CD4-positive, alpha-beta T cell (primary cell): Measurements from ENCODE around the gene METAP1D. TPM values are rescaled to one million over a fixed set of nuclear protein-coding genes. Genes with fewer than 3 reads are reported as not detected.

Experiments
- ATAC-seq: fragments of 200-7000 bp; cut with Tn5 transposase; one replicate; pipeline ENCODE4 v1.10.0; 2022; ENCODE audit warnings: mild to moderate bottlenecking; ENCODE audit not compliant: poor library complexity
- CTCF ChIA-PET: fragments of 350-600 bp; sonication (Branson Sonifier 250); formaldehyde crosslinking; loops from one replicate; lab custom pipeline; 2021; ENCODE audit warnings: antibody characterized with exemption, inconsistent platforms; lab: Charles Lee
- POLR2A ChIA-PET: fragments of 350-600 bp; sonication (Branson Sonifier 250); formaldehyde crosslinking; loops from one replicate; lab custom pipeline; 2021; ENCODE audit warnings: antibody characterized with exemption, inconsistent platforms; lab: Charles Lee
- DNase-seq, 14 experiments: peaks; one replicate each; pipeline ENCODE4 v3.0.0-alpha.2; 2013 to 2020; ENCODE audit warnings: mixed read lengths in 2 of 14
- H3K27ac ChIP-seq, 2 donors: one replicate each; pipeline versions ENCODE4 v1.5.1 to v1.7.0; 2013; ENCODE audit warnings: low read length in 2 of 2, low read depth in 1 of 2, mild to moderate bottlenecking in 1 of 2
- H3K27me3 ChIP-seq, 2 experiments: 1 replicate in 1 of 2; 2 replicates in 1 of 2; pipeline versions ENCODE4 v1.6.1 to v1.7.0; 2013; ENCODE audit warnings: low read length in 2 of 2, control low read depth in 1 of 2, mild to moderate bottlenecking in 1 of 2, moderate library complexity in 1 of 2; ENCODE audit not compliant: insufficient read depth in 2 of 2, control insufficient read depth in 1 of 2
- H3K36me3 ChIP-seq: one replicate; pipeline ENCODE4 v1.6.1; 2013; ENCODE audit warnings: low read length, control low read depth; ENCODE audit not compliant: insufficient read depth
- H3K4me1 ChIP-seq: one replicate; pipeline ENCODE4 v1.6.1; 2013; ENCODE audit warnings: low read length, control low read depth; ENCODE audit not compliant: insufficient read depth
- H3K4me3 ChIP-seq: one replicate; pipeline ENCODE4 v1.5.1; 2013; ENCODE audit warnings: mild to moderate bottlenecking, low read length, moderate library complexity
- H3K9me3 ChIP-seq, 2 experiments: 1 replicate in 1 of 2; 2 replicates in 1 of 2; pipeline versions ENCODE4 v1.6.1 to v1.7.0; 2013; ENCODE audit warnings: low read length in 2 of 2, mild to moderate bottlenecking in 2 of 2, control low read depth in 1 of 2, moderate library complexity in 1 of 2; ENCODE audit not compliant: control insufficient read depth in 1 of 2, insufficient read depth in 1 of 2
- H3K27ac Mint-ChIP-seq: one replicate; pipeline ENCODE4 v1.8.0; 2020; ENCODE audit warnings: mixed read lengths
- H3K27me3 Mint-ChIP-seq: one replicate; pipeline ENCODE4 v1.8.0; 2021; ENCODE audit warnings: mixed read lengths
- H3K36me3 Mint-ChIP-seq: one replicate; pipeline ENCODE4 v1.8.0; 2021; ENCODE audit warnings: low read depth, mixed read lengths
- H3K4me1 Mint-ChIP-seq: one replicate; pipeline ENCODE4 v1.8.0; 2021; ENCODE audit warnings: low read depth, mixed read lengths
- H3K4me3 Mint-ChIP-seq: one replicate; pipeline ENCODE4 v1.8.0; 2020; ENCODE audit warnings: mild to moderate bottlenecking, mixed read lengths
- H3K9me3 Mint-ChIP-seq: one replicate; pipeline ENCODE4 v1.8.0; 2020; ENCODE audit warnings: mixed read lengths
- intact Hi-C, 2 experiments: fragments of 100-400 bp; cut with DNase I in 1 of 2; cut with micrococcal nuclease in 1 of 2; formaldehyde crosslinking; loops; one replicate each; pipeline versions ENCODE4 v1.15.1 to v1.9.0; 2023 to 2025; cut with DNase I, micrococcal nuclease
- total RNA-seq, 174 experiments: library from RNA in 2 of 174; stranded (reverse) in 2 of 174; gene quantifications; one replicate each; pipeline ENCODE4 v1.2.3 and lab custom pipeline; 2021 to 2026
- TF ChIP-seq, protein P1 (sequence below): fragments of 200-600 bp; IDR thresholded peaks from one replicate; pipeline ENCODE4 v1.8.0; 2022; ENCODE audit warnings: antibody characterized with exemption, mild to moderate bottlenecking

The METAP1D gene
- total RNA-seq, 2 experiments from 2014 or later = 7.2 to 7.9 TPM

DNA sequence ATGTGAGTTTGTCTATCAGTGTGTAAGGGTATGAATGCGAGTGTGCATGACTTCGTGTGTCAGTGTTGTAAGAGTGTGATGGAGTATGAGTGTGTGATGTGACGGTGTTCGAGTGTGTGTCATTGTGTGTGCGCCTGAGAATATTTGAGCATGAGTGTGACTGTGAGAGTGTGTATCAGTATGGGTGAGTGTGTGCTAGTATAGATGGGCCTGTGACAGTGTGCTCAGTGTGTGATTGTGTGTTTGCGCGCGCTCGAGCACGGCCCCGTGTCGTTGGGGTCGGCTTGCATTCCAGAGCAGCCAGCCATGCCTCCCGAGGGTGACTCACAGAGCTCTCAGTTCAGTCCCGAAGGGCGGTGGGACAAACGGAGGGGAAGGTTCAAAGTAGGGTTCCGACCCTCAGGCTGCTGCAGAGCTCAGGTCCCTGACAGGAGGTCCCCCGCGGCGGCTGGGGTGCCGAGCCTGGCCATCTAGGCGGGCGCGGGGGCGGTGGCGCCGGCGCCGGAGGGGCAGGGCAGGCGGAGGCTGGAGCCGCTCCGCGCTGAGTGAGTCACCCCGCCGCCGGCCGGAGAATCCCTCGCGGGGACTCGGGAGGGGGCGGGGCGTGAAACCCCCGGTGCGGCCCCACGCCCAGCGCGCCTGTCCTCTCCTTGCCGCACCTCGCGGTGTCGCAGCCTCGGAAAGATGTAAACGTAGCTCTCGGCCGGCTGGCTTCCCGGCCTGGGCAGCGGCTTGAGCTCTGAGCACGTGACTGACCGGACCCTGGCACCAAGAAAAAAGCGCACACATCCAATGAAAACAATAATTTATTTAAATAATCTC lies 99.1 kb downstream of the METAP1D start:
- no peak overlapping the region for H3K27ac ChIP-seq
- TF ChIP-seq, protein P1, sequence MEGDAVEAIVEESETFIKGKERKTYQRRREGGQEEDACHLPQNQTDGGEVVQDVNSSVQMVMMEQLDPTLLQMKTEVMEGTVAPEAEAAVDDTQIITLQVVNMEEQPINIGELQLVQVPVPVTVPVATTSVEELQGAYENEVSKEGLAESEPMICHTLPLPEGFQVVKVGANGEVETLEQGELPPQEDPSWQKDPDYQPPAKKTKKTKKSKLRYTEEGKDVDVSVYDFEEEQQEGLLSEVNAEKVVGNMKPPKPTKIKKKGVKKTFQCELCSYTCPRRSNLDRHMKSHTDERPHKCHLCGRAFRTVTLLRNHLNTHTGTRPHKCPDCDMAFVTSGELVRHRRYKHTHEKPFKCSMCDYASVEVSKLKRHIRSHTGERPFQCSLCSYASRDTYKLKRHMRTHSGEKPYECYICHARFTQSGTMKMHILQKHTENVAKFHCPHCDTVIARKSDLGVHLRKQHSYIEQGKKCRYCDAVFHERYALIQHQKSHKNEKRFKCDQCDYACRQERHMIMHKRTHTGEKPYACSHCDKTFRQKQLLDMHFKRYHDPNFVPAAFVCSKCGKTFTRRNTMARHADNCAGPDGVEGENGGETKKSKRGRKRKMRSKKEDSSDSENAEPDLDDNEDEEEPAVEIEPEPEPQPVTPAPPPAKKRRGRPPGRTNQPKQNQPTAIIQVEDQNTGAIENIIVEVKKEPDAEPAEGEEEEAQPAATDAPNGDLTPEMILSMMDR = no peak
- H3K9me3 ChIP-seq = peaks cover 2 to 75% of the 10 kb centered on the region in 2 experiments
- H3K9me3 Mint-ChIP-seq = no peaks in the 10 kb centered on the region
- peaks cover 92 to 99% of the 10 kb centered on the region in 2 experiments for H3K27me3 ChIP-seq
- peak in 4 of 14 experiments; percentile 38 to 77 (median 59) for DNase-seq
- peak overlapping the region; percentile 3 for H3K27ac Mint-ChIP-seq
- H3K36me3 ChIP-seq = no peaks in the 10 kb centered on the region
- CTCF ChIA-PET = interaction anchor here (0.7 kb wide), 1 partner anchor 12 kb away, joined by 3 read pairs; no protein-coding TSS in a partner anchor
- ATAC-seq = no peak
- H3K36me3 Mint-ChIP-seq = no peaks in the 10 kb centered on the region
- peaks cover 73% of the 10 kb centered on the region for H3K27me3 Mint-ChIP-seq
- no peak overlapping the region for H3K4me3 ChIP-seq
- intact Hi-C loops = loop anchor here in 1 of 2 experiments (10.0 kb wide), 1 partner anchor 456 kb away; the partner anchor contains the start of gene PDK1
- peak overlapping the region; percentile 64 for H3K4me3 Mint-ChIP-seq
- POLR2A ChIA-PET = interaction anchor here (0.7 to 2.3 kb wide), 5 partner anchors 11 to 363 kb away, joined by 3 to 9 read pairs (median 3); partner anchors contain the start of gene DLX1
- H3K4me1 Mint-ChIP-seq = peaks cover 57% of the 10 kb centered on the region
- peaks cover 97% of the 10 kb centered on the region for H3K4me1 ChIP-seq

DNA sequence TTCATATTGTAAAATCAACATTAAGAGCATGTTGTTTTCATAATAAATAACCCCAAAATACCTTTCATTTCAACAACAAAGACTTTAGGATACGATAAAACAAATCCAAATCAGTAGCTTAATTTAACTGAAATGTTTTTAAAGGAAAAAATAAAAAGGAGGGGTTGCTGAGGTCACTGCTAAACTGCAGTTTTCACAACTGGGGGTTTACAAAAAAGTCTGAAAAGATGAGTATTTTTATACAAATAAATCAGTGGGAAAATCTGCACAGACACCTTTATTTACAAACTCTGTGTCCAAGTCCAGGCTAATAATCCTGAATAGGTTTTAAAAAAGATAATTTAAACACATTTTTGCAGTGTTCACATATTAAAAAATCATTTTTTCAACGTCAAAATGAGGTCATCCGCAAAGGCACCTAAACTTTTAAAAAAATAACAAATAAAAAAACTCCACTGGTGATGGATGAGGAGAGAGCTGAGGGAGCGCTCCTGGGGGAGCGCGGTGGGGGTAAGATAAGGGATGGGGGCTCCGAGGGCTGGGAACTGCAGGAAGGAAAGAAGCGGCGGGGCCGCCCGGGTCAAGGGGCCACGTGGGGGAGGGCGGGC lies 99.8 kb downstream of the METAP1D start:
- TF ChIP-seq, protein P1 = no peak
- Mint-ChIP-seq H3K9me3 (no peaks in the 10 kb centered on the region), H3K27ac (no peak overlapping the region), H3K27me3 (peaks cover 76% of the 10 kb centered on the region), H3K4me3 (no peak overlapping the region), H3K36me3 (no peaks in the 10 kb centered on the region), H3K4me1 (peaks cover 59% of the 10 kb centered on the region)
- no peaks in the 10 kb centered on the region for H3K36me3 ChIP-seq
- H3K4me3 ChIP-seq = no peak overlapping the region
- intact Hi-C loops = loop anchor here (5.0 to 10.0 kb wide), 3 partner anchors 363 to 525 kb away; partner anchors contain the start of gene PDK1 (in 1 of the 2)
- peaks cover 0 to 74% of the 10 kb centered on the region in 2 experiments for H3K9me3 ChIP-seq
- POLR2A ChIA-PET = interaction anchor here (0.7 to 2.3 kb wide), 5 partner anchors 11 to 362 kb away, joined by 3 to 9 read pairs (median 3); partner anchors contain the start of gene DLX1
- peaks cover 96% of the 10 kb centered on the region for H3K4me1 ChIP-seq
- no peak for ATAC-seq
- no peak overlapping the region for H3K27ac ChIP-seq
- peak in 1 of 14 experiments; percentile 15 for DNase-seq
- CTCF ChIA-PET = interaction anchor here (0.7 kb wide), 1 partner anchor 13 kb away, joined by 3 read pairs; no protein-coding TSS in a partner anchor
- peaks cover 92 to 100% of the 10 kb centered on the region in 2 experiments for H3K27me3 ChIP-seq
